K562 (cell line): Measurements from ENCODE around the gene TUBA1A. TPM values are rescaled to one million over a fixed set of nuclear protein-coding genes. Genes with fewer than 3 reads are reported as not detected.
A peak's percentile ranks its signal among the peaks of the same experiment; 100 is the strongest.

Experiments
- DNMT1 ChIP-seq: fragments of 450-650 bp; IDR thresholded peaks from 2 replicates; pipeline ENCODE4 v1.6.1; 2016; ENCODE audit warnings: antibody characterized with exemption, mild to moderate bottlenecking
- E4F1 ChIP-seq: fragments of 250-450 bp; sonication (Bioruptor Pico); IDR thresholded peaks from 2 replicates; pipeline ENCODE4 v1.5.0; 2021; ENCODE audit warnings: mild to moderate bottlenecking, borderline replicate concordance
- EGR1 ChIP-seq: fragments of 450-650 bp; conservative IDR thresholded peaks from 2 replicates; pipeline ENCODE4 v1.6.1; 2017; ENCODE audit warnings: mild to moderate bottlenecking
- ELF1 ChIP-seq: fragments of 200-800 bp; sonication (Bioruptor generic); IDR thresholded peaks from 2 replicates; pipeline ENCODE4 v1.6.1; 2016; ENCODE audit warnings: missing genetic modification characterization, missing compliant biosample characterization
- ELK3 ChIP-seq: fragments of 450-650 bp; formaldehyde crosslinking; IDR thresholded peaks from 2 replicates; pipeline ENCODE4 v1.4.0; 2020; ENCODE audit warnings: mild to moderate bottlenecking
- EP400 ChIP-seq: fragments of 450-650 bp; IDR thresholded peaks from 2 replicates; pipeline ENCODE4 v1.6.1; 2017; ENCODE audit warnings: antibody characterized with exemption, mild to moderate bottlenecking, moderate library complexity
- GABPA ChIP-seq: fragments of 200-800 bp; sonication (Bioruptor generic); conservative IDR thresholded peaks from 2 replicates; pipeline ENCODE4 v1.6.1; 2016; ENCODE audit warnings: low read depth, missing genetic modification characterization, missing compliant biosample characterization
- GTF2B ChIP-seq: IDR thresholded peaks from 2 replicates; pipeline ENCODE4 v1.6.1; 2011; ENCODE audit not compliant: insufficient read length; ENCODE audit errors: extremely low read depth
- JUNB ChIP-seq: fragments of 450-650 bp; formaldehyde crosslinking; conservative IDR thresholded peaks from 2 replicates; pipeline ENCODE4 v1.4.0; 2020; ENCODE audit warnings: mild to moderate bottlenecking
- MCM7 ChIP-seq, 2 experiments: fragments of 450-650 bp; IDR thresholded peaks; 2 replicates each; pipeline ENCODE4 v1.6.1; 2016 to 2018
- NR2C1 ChIP-seq, 2 experiments: fragments of 450-650 bp; IDR thresholded peaks; 2 replicates each; pipeline ENCODE4 v1.6.1; 2017; ENCODE audit warnings: mild to moderate bottlenecking in 2 of 2, antibody characterized with exemption in 1 of 2, inconsistent platforms in 1 of 2, missing compliant biosample characterization in 1 of 2, missing genetic modification characterization in 1 of 2
- RBFOX2 ChIP-seq: fragments of 200-400 bp; formaldehyde crosslinking; IDR thresholded peaks from 2 replicates; pipeline ENCODE4 v1.6.1; 2017; ENCODE audit warnings: low read depth, mild to moderate bottlenecking, low read length, moderate library complexity
- RBM14 ChIP-seq: fragments of 200-400 bp; formaldehyde crosslinking; IDR thresholded peaks from 2 replicates; pipeline ENCODE4 v1.6.1; 2018; ENCODE audit warnings: low read depth, mild to moderate bottlenecking, low read length, moderate library complexity, borderline replicate concordance; ENCODE audit not compliant: insufficient read depth
- TCFL5 ChIP-seq: fragments of 250-450 bp; sonication (Bioruptor Pico); conservative IDR thresholded peaks from 2 replicates; pipeline ENCODE4 v1.6.1; 2021; ENCODE audit warnings: mild to moderate bottlenecking, moderate library complexity, matching md5 sums
- USF2 ChIP-seq: sonication (generic); formaldehyde crosslinking; IDR thresholded peaks from 2 replicates; pipeline ENCODE4 v1.5.0; 2020; ENCODE audit warnings: missing genetic modification reagents
- ZBTB49 ChIP-seq: sonication (generic); formaldehyde crosslinking; IDR thresholded peaks from 2 replicates; pipeline ENCODE4 v1.8.0; 2022; ENCODE audit warnings: missing genetic modification reagents, mild to moderate bottlenecking, borderline replicate concordance
- ZNF197 ChIP-seq: fragments of 200-800 bp; sonication (Bioruptor generic); IDR thresholded peaks from 2 replicates; pipeline ENCODE4 v1.6.1; 2016; ENCODE audit warnings: low read depth, missing genetic modification characterization, missing compliant biosample characterization
- ZNF384 ChIP-seq: IDR thresholded peaks from 2 replicates; pipeline ENCODE4 v1.6.1; 2012; ENCODE audit warnings: low read depth, low read length, improper control_type of control experiment
- ZNF551 ChIP-seq: fragments of 250-450 bp; sonication (Bioruptor Pico); IDR thresholded peaks from 2 replicates; pipeline ENCODE4 v1.5.0; 2021; ENCODE audit warnings: mild to moderate bottlenecking, moderate library complexity
- ZNF57 ChIP-seq: fragments of 450-650 bp; formaldehyde crosslinking; IDR thresholded peaks from 2 replicates; pipeline ENCODE4 v1.4.0; 2020; ENCODE audit warnings: mild to moderate bottlenecking, moderate library complexity
- ZNF785 ChIP-seq: fragments of 250-450 bp; sonication (Bioruptor Pico); IDR thresholded peaks from 2 replicates; pipeline ENCODE4 v1.4.0; 2020; ENCODE audit warnings: mild to moderate bottlenecking
- polyA plus RNA-seq, 8 experiments: library from polyadenylated mRNA; depleted of rRNA in 4 of 8; stranded (reverse) in 5 of 8; unstranded in 3 of 8; fragments of >200 nt; fragmentation: Nextera tagmentation in 2 of 8; fragmentation: Illumina TruSeq in 1 of 8; extraction: Ambion mirVana in 2 of 8; extraction: Trizol in 1 of 8; gene quantifications; 2 replicates each; pipeline versions ENCODE4 v1.2.1 to v1.2.3, GENCODE V29; 2011 to 2014; ENCODE audit warnings: inconsistent platforms in 1 of 8, missing spikeins in 1 of 8
- total RNA-seq, 7 experiments: library from RNA; depleted of rRNA in 6 of 7; stranded (reverse); fragments of >200 nt in 6 of 7; fragmentation: Illumina TruSeq in 2 of 7; extraction: Trizol in 2 of 7; gene quantifications; 2 replicates each; pipeline versions ENCODE4 v1.2.1 to v1.2.3, GENCODE V29; 2011 to 2021; ENCODE audit warnings: low replicate concordance in 1 of 7

The TUBA1A gene
- total and polyA plus RNA-seq, 9 of the 15 experiments (the other 6 are each of a cell fraction or from before 2014, with no cell fraction given): 7.4 to 45.1 (median 11.9) TPM

DNA sequence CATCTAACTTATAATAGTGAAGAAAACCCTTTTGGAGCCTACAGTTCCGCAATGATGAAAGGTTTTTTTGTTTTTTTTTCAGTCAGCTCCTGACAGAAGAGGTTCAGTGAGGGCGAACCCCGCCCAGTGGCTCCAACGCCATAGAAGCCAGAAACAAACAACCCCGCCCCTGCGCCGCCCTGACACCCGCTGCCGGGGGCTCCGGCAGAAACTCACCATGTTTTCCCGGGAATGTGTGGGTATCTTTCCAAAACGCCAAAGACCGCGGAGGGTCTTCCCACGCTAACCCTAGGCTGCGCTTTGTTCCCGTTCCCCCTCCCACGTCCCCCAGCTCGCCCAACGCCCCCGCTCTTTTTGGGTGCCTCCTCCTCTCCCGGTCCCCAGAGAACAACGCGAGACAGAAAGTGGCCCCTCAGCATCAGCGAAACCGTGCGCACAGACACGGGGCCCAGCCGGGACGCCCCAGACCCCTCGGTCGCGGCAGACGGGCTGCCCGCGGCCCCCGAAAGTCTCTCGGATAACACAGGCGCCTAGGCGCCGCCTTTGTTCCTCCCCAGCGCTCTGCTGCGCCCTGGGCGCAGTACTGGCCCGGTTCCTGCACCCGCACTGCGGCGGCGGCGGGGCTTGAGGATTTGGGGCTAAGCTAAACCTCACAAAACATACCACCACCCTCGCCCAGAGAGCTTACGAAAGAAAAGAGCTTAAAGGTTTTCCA, 522 bp downstream of the TUBA1A start (continued):
- TF ChIP-seq ELK3: no peak
- TF ChIP-seq EGR1: peak; percentile 97
- peak; percentile 50; the same call in 1 of the 2 replicates for TF ChIP-seq EP400
- no peak for TF ChIP-seq JUNB (CRISPR knock-in tag)
- no peak for TF ChIP-seq TCFL5 (CRISPR knock-in tag)
- TF ChIP-seq DNMT1: no peak
- peak; percentile 79 for TF ChIP-seq RBFOX2
- TF ChIP-seq USF2 (CRISPR knock-in tag): no peak
- TF ChIP-seq ELF1 (tag): 0 out of 2 replicates have a peak, but pooled peaks have one; percentile 46
- peak; percentile 64 for TF ChIP-seq ZNF384
- no peak for TF ChIP-seq ZNF57 (CRISPR knock-in tag)
- TF ChIP-seq RBM14: 0 out of 2 replicates have a peak, but pooled peaks have one; percentile 65
- 0 out of 2 replicates have a peak, but pooled peaks have one; percentile 2 for TF ChIP-seq GABPA (tag)
- TF ChIP-seq ZNF551: no peak
- no peak for TF ChIP-seq ZBTB49 (CRISPR knock-in tag)
- TF ChIP-seq NR2C1 (IDR thresholded peaks at IDR 0.05): no peak
- TF ChIP-seq NR2C1 (tag; IDR thresholded peaks at IDR 0.05): no peak
- no peak for TF ChIP-seq MCM7 (IDR thresholded peaks at IDR 0.05)
- TF ChIP-seq E4F1: no peak
- TF ChIP-seq ZNF785 (CRISPR knock-in tag): no peak
- TF ChIP-seq ZNF197 (CRISPR knock-in tag): no peak
- no peak for TF ChIP-seq GTF2B
